ENCODE measurements around the gene ADAMTSL1.

ADAMTSL1 gene

DNA sequence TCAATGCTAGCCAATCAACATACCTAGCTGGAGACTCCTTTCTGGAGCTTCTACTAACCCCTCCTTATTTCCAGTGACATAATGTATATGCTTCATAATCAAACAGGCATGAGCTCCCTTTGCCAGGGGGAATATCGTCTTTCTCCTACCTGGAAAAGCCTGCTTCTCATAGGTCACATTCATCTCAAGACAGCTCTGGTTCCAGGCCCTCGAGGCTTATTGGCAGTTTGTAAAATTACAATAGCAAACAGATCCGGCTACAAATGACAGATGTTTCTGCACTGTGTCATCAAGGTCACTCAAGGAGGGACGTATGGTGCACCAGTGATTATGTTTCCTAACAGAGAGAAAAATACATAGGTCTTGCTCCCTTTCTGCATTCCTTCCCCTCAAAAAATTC lies 419.1 kb downstream of the ADAMTSL1 start:
- TF ChIP-seq EZH2phosphoT487 (conservative IDR thresholded peaks at IDR 0.05; ENCODE audit: low read length): no peak
- TF ChIP-seq, protein P1, sequence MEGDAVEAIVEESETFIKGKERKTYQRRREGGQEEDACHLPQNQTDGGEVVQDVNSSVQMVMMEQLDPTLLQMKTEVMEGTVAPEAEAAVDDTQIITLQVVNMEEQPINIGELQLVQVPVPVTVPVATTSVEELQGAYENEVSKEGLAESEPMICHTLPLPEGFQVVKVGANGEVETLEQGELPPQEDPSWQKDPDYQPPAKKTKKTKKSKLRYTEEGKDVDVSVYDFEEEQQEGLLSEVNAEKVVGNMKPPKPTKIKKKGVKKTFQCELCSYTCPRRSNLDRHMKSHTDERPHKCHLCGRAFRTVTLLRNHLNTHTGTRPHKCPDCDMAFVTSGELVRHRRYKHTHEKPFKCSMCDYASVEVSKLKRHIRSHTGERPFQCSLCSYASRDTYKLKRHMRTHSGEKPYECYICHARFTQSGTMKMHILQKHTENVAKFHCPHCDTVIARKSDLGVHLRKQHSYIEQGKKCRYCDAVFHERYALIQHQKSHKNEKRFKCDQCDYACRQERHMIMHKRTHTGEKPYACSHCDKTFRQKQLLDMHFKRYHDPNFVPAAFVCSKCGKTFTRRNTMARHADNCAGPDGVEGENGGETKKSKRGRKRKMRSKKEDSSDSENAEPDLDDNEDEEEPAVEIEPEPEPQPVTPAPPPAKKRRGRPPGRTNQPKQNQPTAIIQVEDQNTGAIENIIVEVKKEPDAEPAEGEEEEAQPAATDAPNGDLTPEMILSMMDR (IDR thresholded peaks at IDR 0.05; ENCODE audit: insufficient read depth, low read length, poor library complexity, severe bottlenecking): no peak
- no peaks in the 10 kb centered on the region for H3F3A ChIP-seq (ENCODE audit: insufficient read depth)
- no peaks in the 10 kb centered on the region for H3K36me3 ChIP-seq (ENCODE audit: low read length)
- no peaks in the 10 kb centered on the region for H3K79me2 ChIP-seq (ENCODE audit: insufficient read depth, low read length)
- H3K9me2 ChIP-seq (replicated peaks; ENCODE audit: insufficient read depth, low read length): no peaks in the 10 kb centered on the region
- no peaks in the 10 kb centered on the region for H3K27me3 ChIP-seq (ENCODE audit: low read length)
- H3K9me3 ChIP-seq (ENCODE audit: insufficient read depth, low read length): no peaks in the 10 kb centered on the region
- H2AFZ ChIP-seq (ENCODE audit: low read depth, low read length, severe bottlenecking): no peak overlapping the region
- no peak overlapping the region for H3K27ac ChIP-seq (ENCODE audit: low read depth, low read length)
- H4K20me1 ChIP-seq (ENCODE audit: low read depth, low read length): no peaks in the 10 kb centered on the region
- H3K4me2 ChIP-seq (ENCODE audit: low read depth, low read length, poor library complexity, severe bottlenecking): no peak overlapping the region
- H3K4me3 ChIP-seq (ENCODE audit: insufficient read depth, low read length, poor library complexity, severe bottlenecking): no peak overlapping the region
- no peak overlapping the region for H3K9ac ChIP-seq (ENCODE audit: low read length)

DNA sequence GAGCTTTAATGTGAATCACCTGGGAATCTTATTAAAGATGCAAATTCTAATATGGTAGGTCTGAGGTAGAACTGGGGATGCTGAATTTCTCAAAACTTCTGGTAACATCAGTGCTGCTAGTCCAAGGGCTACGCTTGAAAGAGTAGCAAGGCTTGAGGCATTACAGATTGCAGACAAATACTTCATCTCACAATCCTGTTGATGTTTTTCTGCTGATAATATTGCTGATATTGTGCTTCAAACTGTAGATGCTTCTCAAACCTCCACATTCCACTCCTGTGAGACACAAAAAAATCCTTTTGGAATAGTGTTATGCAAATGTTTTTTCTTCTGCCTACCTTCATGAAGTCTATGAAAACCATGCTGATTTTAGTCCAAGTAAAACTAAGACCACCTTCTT lies 419.5 kb downstream of the ADAMTSL1 start:
- H4K20me1 ChIP-seq (ENCODE audit: low read depth, low read length): no peaks in the 10 kb centered on the region
- H3K9me2 ChIP-seq (replicated peaks; ENCODE audit: insufficient read depth, low read length): no peaks in the 10 kb centered on the region
- no peak overlapping the region for H3K4me2 ChIP-seq (ENCODE audit: low read depth, low read length, poor library complexity, severe bottlenecking)
- TF ChIP-seq, protein P1 (IDR thresholded peaks at IDR 0.05; ENCODE audit: insufficient read depth, low read length, poor library complexity, severe bottlenecking): no peak
- H3F3A ChIP-seq (ENCODE audit: insufficient read depth): no peaks in the 10 kb centered on the region
- no peaks in the 10 kb centered on the region for H3K27me3 ChIP-seq (ENCODE audit: low read length)
- H3K36me3 ChIP-seq (ENCODE audit: low read length): no peaks in the 10 kb centered on the region
- no peak overlapping the region for H2AFZ ChIP-seq (ENCODE audit: low read depth, low read length, severe bottlenecking)
- no peaks in the 10 kb centered on the region for H3K9me3 ChIP-seq (ENCODE audit: insufficient read depth, low read length)
- no peak overlapping the region for H3K4me3 ChIP-seq (ENCODE audit: insufficient read depth, low read length, poor library complexity, severe bottlenecking)
- no peak overlapping the region for H3K9ac ChIP-seq (ENCODE audit: low read length)
- no peak overlapping the region for H3K27ac ChIP-seq (ENCODE audit: low read depth, low read length)
- no peaks in the 10 kb centered on the region for H3K79me2 ChIP-seq (ENCODE audit: insufficient read depth, low read length)

DNA sequence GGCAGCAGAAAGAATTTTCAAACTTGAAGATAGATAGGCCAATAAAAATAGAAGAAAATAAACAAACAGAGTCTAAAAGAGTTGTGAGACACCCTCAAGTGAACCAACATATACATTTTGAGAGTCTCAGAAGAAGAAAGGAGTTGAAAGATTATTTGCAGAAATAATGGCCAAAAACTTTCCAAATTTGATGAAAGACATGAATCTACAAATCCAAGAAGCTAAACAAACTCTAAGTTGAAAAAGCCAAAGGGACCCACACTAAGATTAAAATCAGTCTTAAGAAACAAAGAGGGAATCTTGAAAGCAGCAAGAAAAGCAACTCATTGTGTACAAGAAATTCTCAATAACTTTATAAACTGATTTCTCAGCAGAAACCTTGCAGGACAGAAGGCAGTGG lies 422.1 kb downstream of the ADAMTSL1 start:
- Histone ChIP-seq H3K4me2 (ENCODE audit: low read depth, low read length, poor library complexity, severe bottlenecking) (no peak overlapping the region), H3K79me2 (ENCODE audit: insufficient read depth, low read length) (no peaks in the 10 kb centered on the region), H3K36me3 (ENCODE audit: low read length) (no peaks in the 10 kb centered on the region), H3K27me3 (ENCODE audit: low read length) (no peaks in the 10 kb centered on the region), H3K9ac (ENCODE audit: low read length) (no peak overlapping the region), H3K27ac (ENCODE audit: low read depth, low read length) (no peak overlapping the region), H2AFZ (ENCODE audit: low read depth, low read length, severe bottlenecking) (no peak overlapping the region), H3K9me2 (replicated peaks; ENCODE audit: insufficient read depth, low read length) (no peaks in the 10 kb centered on the region), H3K9me3 (ENCODE audit: insufficient read depth, low read length) (no peaks in the 10 kb centered on the region), H4K20me1 (ENCODE audit: low read depth, low read length) (no peaks in the 10 kb centered on the region), H3K4me3 (ENCODE audit: insufficient read depth, low read length, poor library complexity, severe bottlenecking) (no peak overlapping the region), H3F3A (ENCODE audit: insufficient read depth) (no peaks in the 10 kb centered on the region)
- TF ChIP-seq EZH2phosphoT487 (conservative IDR thresholded peaks at IDR 0.05; ENCODE audit: low read length): no peak
- TF ChIP-seq, protein P1 (IDR thresholded peaks at IDR 0.05; ENCODE audit: insufficient read depth, low read length, poor library complexity, severe bottlenecking): no peak

All from SU-DHL-6 (cell line).